ENCODE data around the gene ZRANB3. TPM values are rescaled to one million over a fixed set of nuclear protein-coding genes. Genes with fewer than 3 reads are reported as not detected.

ZRANB3 gene
- total and polyA plus RNA-seq, 2 of the 13 experiments (the other 11 are each of a cell fraction or from before 2014, with no cell fraction given) = 5.8 to 25.2 TPM

GRCh38 chr2:135530313-135531230, at the start of gene ZRANB3 (continued):
- TF ChIP-seq, protein P1, sequence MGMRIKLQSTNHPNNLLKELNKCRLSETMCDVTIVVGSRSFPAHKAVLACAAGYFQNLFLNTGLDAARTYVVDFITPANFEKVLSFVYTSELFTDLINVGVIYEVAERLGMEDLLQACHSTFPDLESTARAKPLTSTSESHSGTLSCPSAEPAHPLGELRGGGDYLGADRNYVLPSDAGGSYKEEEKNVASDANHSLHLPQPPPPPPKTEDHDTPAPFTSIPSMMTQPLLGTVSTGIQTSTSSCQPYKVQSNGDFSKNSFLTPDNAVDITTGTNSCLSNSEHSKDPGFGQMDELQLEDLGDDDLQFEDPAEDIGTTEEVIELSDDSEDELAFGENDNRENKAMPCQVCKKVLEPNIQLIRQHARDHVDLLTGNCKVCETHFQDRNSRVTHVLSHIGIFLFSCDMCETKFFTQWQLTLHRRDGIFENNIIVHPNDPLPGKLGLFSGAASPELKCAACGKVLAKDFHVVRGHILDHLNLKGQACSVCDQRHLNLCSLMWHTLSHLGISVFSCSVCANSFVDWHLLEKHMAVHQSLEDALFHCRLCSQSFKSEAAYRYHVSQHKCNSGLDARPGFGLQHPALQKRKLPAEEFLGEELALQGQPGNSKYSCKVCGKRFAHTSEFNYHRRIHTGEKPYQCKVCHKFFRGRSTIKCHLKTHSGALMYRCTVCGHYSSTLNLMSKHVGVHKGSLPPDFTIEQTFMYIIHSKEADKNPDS (CRISPR knock-in tag; IDR thresholded peaks at IDR 0.05) = no peak
- TF ChIP-seq ZNF263 (CRISPR knock-in tag; IDR thresholded peaks at IDR 0.05) = 0 out of 2 replicates have a peak, but pooled peaks have one; percentile 41
- peak; percentile 77 for TF ChIP-seq POLR2G (IDR thresholded peaks at IDR 0.05; ENCODE audit: low read depth, low read length)
- peak; percentile 51 for TF ChIP-seq XRCC5 (optimal IDR thresholded peaks at IDR 0.05; ENCODE audit: low read length)
- peak; percentile 98 for TF ChIP-seq SAP130 (CRISPR knock-in tag; IDR thresholded peaks at IDR 0.05; ENCODE audit: low read depth)
- no peak for TF ChIP-seq RAD21 (CRISPR knock-in tag; IDR thresholded peaks at IDR 0.05)
- no peak for TF ChIP-seq CTCF (CRISPR knock-in tag; IDR thresholded peaks at IDR 0.05)
- TF ChIP-seq ZNF253 (CRISPR knock-in tag; IDR thresholded peaks at IDR 0.05; ENCODE audit: borderline replicate concordance) = 0 out of 2 replicates have a peak, but pooled peaks have one; percentile 62
- TF ChIP-seq, protein P2, sequence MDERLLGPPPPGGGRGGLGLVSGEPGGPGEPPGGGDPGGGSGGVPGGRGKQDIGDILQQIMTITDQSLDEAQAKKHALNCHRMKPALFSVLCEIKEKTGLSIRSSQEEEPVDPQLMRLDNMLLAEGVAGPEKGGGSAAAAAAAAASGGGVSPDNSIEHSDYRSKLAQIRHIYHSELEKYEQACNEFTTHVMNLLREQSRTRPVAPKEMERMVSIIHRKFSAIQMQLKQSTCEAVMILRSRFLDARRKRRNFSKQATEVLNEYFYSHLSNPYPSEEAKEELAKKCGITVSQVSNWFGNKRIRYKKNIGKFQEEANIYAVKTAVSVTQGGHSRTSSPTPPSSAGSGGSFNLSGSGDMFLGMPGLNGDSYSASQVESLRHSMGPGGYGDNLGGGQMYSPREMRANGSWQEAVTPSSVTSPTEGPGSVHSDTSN (CRISPR knock-in tag; IDR thresholded peaks at IDR 0.05) = 0 out of 2 replicates have a peak, but pooled peaks have one; percentile 20
- TF ChIP-seq ZBTB10 (CRISPR knock-in tag; IDR thresholded peaks at IDR 0.05; ENCODE audit: borderline replicate concordance) = no peak
- no peak; the same call in 1 of the 2 replicates for TF ChIP-seq CBX5 (CRISPR knock-in tag; IDR thresholded peaks at IDR 0.05; ENCODE audit: borderline replicate concordance)
- no peak for TF ChIP-seq HNRNPUL1 (IDR thresholded peaks at IDR 0.05; ENCODE audit: low read depth, low read length)
- no peak for TF ChIP-seq SP2 (CRISPR knock-in tag; IDR thresholded peaks at IDR 0.05)
- TF ChIP-seq ZNF709 (CRISPR knock-in tag; IDR thresholded peaks at IDR 0.05) = no peak
- TF ChIP-seq SMAD1 (CRISPR knock-in tag; IDR thresholded peaks at IDR 0.05; ENCODE audit: borderline replicate concordance, low read depth) = no peak
- no peak for TF ChIP-seq FOSL1 (CRISPR knock-in tag; IDR thresholded peaks at IDR 0.05; ENCODE audit: borderline replicate concordance)
- TF ChIP-seq ZBTB7A (CRISPR knock-in tag; IDR thresholded peaks at IDR 0.05) = no peak
- 0 out of 2 replicates have a peak, but pooled peaks have one; percentile 40 for TF ChIP-seq HOMEZ (CRISPR knock-in tag; IDR thresholded peaks at IDR 0.05; ENCODE audit: low read depth)

Measured in HepG2 (cell line).